COLO668 (cell line): Measurements from ENCODE around the gene TPM4.
"Not testable (repeated sequence)": the region's sequence is repeated elsewhere in the genome, so short reads cannot be mapped to it uniquely, and the experiment has no call there.

Experiments used
- DNase-seq: peaks from one replicate; lab custom pipeline; 2025; ENCODE audit not compliant: unreplicated experiment; lab: John Stamatoyannopoulos, UW

Gene TPM4

DNA sequence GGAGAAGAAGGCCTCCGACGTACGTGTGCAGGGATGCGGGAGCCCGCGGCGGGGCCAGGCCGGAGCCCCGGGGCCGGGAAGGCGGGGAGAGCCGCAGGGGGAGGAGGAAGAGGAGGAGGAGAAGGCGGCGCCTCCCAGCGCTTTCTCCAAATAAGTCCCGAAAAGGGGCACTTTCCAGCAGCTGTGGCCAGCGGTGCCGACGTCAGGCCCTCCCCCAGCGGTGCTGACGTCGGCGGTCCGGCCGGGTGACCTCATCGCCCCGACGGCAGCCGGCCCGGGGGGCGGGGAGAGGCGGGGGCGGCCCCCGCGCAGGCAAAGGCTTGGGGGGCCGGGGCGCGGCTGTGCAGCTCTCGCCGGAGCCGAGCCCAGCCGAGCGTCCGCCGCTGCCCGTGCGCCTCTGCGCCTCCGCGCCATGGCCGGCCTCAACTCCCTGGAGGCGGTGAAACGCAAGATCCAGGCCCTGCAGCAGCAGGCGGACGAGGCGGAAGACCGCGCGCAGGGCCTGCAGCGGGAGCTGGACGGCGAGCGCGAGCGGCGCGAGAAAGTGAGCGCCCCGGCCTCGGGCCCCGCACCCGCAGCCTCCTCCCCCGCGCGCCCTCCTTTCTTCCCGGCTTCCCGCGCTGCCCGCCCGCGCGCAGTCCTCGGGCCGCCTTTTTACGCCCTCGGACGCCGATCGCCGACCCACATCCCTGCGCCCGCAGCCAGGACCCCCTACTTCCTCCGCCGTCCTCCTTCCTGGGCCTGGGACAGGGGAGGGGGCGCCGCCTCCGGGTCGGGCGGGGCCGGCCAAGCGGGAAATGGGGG, at the start of gene TPM4:
TPM4 (plus strand) TSS at position 342 of the 804 bp plus-strand sequence; CDS start at position 413, 71 bp downstream.
- DNase-seq = peak; percentile 53

DNA sequence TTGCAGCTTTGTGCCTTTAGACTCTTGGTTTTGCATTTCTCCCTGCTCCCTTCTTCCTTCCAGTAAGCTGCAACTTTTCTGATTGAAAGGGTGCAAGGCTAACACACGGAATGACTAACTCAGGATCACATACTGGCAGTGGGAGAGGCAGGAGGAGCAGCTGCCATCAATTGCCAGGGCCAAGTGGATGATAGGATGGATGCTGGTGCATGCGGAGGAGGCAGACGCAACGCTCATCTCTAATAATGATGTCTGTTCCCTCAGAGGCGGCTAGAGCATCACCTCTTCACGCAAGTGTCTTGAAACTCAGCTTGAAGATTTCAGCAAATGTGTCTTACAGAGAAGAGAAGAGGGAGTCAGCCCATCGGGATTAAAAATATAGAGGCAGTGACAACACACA, 49.5 kb upstream of the TPM4 start:
- DNase-seq = no peak

DNA sequence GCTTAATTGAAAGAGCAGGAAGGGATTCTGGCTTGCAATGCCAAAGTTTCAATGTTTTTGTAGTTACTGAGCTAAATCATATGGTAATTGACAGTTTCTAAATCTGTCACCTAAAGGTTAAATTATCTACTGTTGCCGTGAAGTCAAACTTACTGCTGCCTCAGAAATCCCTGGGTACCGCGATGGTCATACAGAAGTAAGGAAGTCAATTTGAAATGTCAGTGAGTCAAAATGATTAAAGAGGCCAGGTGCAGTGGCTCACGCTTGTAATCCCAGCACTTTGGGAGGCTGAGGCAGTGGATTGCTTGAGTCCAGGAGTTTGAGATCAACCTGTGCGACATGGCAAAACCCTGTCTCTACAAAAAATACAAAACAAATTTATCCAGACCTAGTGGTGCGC, 48.8 kb upstream of the TPM4 start:
- no peak for DNase-seq

DNA sequence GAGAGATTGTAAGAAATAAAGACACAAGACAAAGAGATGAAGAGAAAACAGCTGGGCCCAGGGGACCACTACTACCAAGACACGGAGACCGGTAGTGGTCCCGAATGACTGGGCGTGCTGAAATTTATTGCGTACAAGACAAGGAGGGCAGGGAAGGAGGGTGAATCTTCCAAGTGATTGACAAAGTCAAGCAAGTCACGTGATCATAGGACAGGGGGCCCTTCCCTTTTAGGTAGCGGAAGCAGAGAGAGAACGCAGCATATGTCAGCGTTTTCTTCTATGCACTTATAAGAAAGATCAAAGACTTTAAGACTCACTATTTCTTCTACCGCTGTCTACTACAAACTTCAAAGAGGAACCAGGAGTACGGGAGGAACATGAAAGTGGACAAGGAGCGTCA, 46.1 kb upstream of the TPM4 start:
- not testable (repeated sequence) for DNase-seq

DNA sequence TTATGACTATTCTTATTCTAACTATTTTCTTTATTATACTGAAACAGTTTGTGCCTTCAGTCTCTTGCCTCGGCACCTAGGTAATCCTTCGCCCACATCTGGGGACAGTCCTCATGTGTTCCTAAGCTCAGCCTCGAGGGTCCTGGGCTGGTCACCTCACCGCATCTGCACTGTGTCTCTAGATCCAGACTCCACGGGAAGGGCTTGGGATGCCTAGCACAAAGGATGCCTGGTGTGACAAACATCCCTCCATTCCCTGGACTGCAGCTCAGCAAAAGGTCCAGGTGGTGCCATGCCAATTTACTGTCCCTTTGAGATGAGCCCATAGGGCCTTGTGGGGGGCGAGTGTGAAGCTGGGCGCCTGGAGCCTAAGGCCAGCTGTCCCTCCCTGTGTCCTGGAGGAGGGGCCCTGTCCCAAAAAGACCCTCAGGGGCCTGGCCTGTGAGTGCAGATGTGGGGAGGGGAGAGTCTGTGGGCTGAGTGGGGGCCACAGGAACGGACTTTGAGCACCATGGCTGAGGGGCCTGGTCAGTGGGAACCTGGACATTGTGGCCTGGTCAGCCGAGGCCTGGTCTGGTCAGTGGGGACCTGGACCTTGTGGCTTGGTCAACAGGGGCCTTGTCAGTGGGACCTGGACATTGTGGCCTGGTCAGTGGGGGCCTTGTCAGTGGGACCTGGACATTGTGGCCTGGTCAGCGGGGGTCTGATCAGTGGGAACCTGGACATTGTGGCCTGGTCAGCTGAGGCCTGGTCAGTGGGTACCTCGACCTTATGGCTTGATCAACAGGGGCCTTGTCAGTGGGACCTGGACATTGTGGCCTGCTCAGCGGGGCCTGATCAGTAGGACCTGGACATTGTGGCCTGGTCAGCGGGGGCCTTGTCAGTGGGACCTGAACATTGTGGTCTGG, 45.1 kb upstream of the TPM4 start:
- DNase-seq = no peak

DNA sequence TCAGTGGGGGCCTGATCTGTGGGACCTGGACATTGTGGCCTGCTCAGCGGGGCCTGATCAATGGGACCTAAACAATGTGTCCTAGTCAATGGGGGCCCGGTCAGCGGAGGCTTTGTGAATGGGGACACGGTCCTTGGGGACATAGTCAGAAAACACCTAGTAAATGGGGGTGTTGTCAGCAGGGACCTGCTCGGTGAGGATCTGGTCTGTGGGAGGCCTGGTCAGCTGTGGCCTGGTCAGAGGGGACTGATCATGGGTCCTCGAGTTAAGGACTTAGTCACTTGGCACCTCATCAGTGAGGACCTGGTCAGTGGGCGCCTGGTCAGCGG, 44.5 kb upstream of the TPM4 start:
- no peak for DNase-seq

DNA sequence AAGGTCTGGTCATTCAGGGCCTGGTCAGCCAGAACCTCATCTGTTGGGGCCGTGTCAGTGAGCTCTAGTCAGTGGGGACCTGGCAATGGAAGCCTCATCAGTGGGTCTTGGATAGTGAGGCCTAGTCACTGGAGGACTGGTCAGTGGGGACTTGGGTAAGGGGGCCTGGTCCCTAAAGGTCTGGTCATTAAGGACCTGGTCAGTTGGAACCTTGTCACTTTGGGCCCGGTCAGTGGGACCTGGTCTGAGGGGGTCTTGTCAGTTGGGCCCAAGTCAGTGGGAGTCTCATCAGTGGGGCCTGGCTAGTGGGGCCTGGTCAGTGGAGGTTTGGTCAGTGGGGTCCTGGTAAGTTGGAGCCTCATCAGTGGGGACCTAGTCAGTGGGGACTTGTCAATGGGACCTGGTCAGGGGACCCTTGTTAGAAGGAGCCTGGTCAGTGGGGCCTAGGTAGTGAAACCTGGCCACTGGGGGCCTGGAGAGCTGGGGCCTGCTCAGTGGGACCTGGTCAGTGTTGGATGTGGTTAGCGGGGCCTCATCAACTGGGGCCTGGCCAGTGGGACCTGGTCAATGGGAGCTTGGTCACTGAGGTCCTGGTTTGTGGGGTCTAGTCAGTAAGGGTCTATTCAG, 43.7 kb upstream of the TPM4 start:
- DNase-seq = no peak

DNA sequence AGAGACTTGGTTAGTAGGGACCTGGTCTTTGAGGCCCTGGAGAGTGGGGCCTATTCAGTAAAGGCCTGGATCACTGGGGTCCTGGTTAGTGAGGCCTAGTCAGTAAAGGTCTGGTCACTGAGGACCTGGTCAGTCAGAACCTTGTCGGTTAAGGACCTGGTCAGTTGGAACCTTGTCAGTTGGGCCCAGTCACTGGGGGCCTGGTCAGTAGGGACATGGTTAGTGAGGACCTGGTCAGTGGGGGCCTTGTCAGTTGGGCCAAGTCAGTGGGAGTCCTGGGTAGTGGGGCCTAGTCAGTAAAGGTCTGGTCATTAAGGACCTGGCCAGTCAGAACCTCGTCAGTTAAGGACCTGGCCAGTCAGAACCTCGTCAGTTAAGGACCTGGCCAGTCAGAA, 43.2 kb upstream of the TPM4 start:
- no peak for DNase-seq

DNA sequence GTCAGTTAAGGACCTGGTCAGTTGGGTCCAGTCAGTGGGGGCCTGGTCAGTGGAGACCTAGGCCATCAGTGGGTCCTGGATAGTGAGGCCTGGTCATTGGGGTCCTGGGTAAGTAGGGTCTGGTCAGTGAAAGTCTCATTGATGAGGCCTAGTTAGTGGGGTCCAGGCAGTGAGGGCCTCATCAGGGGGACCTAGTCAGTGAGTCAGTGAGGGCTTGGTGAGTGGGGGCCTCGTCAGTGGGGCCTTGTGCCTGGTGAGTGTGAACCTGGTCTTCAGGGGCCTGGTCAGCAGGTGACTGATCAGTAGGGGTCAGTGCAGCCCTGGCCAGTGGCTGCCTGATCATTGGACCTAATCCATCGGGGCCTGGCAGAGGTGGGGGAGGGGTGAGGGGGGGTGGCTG, 42.6 kb upstream of the TPM4 start:
- DNase-seq = no peak

DNA sequence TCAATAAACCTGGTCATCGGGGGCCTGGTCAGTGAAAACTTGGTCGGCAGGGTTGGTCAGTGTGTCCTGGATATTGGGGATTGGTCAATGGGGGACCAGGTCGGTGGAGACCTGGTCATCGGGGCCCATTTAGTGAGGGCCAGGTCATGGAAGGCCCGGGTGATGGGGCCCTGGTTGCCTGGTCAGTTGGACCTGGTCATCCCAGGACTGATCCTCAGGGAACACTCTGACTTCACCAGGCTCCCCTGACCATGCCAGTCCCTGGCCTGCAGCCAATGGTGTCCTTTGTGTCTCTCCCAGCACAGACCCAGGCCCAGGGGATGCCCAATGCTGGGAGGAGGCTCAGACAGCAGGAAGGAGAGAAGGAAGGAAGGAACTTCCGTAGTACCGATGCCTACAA, 42.1 kb upstream of the TPM4 start:
- DNase-seq = no peak

DNA sequence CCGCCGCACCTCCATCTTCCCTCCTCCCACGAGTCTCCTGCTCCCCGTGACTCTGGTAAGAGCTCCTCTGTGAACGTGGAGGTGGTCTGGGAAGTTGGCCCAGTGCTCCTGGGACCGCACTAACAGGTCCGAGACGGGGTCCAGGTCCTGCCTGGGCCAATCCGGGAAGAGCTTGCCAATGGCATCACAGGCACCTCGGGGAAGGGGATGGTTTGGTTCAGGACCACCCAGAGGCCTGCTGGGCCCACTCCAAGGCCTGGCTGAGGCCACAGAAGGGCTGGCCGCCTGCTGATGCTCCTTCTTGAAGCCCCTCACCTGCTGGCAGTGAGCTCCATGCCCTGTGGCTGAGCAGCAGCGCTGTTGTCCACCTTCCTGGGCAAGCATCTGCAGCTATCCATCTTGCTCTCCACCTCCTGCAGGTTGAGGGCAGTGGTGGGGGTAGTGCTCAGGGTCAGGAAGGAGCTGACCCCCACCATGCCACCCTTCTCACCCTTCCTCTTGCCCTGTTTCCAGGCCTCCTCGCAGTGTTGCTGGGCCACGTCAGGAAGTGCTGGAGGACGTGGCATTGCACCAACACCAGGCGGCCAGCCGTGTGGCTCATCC, 41.2 kb upstream of the TPM4 start:
- DNase-seq = no peak

DNA sequence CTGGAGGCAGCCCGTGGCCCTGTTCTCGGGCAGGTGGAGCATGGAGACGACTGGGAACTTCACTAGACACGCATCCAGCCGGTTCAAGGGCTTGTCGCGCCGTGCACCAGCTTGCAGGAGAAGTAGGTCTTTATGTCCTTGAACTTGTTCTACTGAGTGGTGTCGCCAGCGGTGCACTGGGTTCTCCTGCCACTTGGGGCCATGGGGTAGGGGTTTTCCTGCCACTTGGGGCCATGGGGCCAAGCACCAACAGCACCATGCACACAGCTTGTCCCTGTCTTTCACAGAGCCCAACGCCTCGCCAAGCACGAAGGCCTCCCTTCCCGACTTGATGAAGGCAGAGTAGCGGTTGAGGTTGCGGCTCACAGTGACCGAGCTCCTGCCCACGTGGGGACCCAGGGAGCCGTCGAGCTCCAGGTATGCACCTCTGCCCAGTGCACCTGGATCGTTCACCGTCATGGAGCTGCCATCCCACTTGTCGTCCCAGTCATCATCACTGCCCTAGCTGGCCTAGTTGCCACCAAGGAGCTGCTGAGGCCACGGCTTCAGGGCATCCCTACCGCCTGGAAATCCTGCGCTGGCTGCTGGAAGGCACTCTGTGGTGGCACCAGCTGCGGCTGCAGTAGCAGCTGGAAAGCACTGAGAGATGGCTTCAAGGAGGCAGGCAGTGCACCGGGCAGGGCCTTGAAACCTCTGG, 40.5 kb upstream of the TPM4 start:
- DNase-seq = no peak

DNA sequence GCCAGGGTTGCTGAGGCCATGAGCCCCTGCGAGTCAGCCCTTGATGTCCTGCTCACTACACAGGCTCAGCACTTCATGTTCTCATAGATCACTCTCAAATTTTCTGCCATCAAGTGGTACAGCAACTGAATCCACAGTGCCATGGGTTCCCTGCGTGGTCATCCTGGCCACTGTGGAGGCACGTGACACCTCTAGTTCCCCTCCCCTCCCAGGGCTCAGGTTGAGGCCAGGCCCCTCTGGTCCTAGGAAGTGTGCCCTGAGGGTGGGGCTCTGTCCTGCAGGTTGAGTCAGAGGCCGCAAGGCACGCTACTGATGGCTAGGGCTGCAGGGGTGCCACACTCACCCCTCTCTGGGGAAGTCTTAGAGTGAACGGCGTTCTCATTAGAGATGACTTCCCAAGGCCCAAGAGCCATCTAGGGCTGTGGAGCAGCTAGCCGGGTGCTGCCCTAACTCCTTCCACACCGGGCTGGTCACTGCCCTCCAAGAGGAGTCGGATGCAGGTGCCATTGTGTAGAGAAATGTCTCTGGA, 39.8 kb upstream of the TPM4 start:
- no peak for DNase-seq

DNA sequence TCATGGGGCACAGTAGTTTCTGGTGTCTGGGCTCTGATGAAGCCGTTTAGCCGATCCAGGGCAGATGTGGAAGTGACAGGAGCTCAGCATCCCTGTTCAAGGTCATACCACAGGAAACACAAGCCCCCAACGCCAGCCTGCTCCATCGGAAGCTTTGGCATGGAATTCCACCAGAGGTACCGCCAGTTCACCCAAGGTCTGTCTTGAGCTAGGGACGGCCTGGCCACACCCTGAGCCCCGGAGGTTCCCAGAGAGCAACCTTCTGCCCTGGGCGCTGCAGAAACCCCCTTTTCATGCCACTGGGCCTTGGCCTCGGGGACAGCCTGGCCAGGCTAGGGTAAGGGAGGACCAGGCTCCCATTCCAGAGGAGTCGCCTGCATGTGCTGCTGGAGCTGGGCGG, 39.4 kb upstream of the TPM4 start:
- no peak for DNase-seq

DNA sequence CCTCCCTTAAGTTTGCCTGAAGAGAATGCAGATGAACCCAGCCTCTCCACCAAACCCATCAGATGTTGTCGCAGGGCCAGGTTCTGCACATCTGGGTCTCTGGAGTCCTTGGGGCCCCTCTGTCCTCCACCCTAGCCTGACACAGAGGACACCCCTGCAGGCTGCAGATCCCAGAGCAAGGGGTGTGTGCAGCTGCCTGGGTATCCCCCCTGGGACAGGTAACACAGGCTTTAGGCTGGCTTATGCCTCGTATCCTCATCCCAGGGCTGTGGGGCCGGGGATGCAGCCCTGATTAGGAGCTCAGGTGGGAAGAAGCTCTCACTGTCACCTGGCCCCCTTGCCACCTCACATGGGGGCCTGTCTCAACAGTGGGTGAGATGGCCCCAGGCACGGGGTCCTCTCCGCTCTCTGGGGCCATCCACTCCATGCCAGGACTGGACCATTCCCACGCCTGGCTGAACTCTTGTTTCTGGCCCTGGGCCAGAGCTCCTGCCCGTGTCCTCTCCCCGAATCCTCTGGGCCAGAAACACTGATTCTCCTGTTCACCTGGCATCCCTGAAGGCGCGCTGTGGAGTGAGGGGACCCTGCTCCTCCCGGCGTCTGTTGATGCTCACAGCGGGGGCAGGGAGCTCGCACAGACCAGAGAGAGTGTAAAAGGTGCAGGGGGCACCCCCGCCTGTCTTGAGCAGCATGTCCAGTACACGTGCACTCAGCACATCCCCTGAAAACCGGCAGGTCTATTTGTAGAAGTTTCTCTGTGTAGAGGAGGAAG, 38.7 kb upstream of the TPM4 start:
- no peak for DNase-seq

DNA sequence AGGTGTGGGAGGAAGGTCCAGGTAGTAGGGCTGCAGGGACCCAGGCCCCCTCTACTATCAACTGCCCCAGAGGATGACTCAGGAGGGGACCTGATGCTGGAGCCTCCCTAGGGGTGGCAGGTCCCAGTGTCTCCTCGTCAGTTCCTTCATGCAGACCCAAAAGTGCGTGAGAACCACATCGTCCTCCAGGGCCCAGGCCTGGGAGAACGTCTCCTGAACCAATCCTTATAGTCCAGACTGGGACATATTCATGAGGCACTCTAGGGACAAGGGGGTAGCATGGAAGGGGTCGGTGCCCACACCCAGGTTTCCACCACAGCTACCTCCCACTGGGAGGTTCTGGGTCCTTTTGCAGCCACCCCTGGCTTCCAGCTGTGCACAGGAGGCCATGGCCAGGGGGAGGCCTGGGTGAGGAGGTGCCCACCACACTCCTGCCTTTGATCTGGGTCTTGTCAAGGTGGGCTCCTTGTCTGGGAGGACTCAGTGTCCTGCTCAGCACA, 38.0 kb upstream of the TPM4 start:
- DNase-seq = no peak

DNA sequence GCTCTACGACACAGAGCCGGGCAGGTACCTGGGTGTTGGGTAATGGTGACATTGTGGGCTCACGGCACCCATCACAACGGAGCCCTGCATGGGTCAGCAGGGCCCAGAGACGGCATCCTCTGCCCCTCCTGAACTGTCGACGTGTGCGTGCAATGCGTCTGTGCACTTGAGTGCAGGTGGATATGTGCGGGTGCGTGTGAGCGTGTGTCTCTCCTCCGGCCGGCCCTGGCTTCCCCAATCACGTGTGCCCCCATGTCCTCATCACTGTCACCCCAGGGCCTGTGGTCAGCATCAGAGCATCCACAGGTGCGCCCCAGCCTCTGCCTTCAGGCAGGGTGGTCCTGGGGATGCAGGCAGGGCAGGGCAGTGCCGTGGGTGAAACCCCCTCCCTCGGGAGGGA, 37.2 kb upstream of the TPM4 start:
- no peak for DNase-seq

DNA sequence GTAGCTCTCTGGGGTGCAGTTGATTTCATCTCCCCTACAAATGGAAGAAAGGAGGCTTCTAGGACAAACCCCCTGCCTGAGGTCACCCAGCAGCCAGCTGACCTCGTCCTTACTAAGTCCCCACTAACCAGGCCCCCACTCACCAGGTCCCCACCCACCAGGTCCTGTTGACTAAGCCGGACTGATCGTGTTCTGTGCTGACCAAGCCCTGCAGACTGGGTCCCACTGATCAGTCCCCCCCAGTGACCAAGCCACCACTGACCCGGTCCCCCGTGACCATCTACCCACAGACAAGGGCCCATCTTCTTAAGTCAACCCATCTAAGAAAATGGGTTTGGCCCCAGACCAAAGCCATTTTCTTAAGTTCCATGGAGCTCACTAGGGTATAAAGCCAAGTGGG, 36.8 kb upstream of the TPM4 start:
- DNase-seq = no peak

DNA sequence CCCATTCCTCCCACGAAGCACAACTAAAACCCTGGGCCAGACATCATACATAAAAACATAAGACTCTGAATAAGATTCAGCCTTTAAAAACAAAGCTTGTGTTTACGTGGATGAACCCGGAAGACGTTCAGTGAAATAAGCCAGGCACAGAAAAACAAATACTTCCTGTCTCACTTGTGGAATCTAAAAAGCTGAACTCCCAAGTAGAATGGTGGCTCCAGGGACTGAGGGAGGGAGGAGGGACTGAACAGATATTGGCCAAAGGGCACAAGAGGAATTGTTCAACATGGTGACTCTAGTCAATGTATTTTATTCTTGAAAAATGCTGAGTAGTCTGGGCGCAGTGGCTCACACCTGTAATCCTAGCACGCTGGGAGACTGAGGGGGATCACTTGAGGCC, 35.7 kb upstream of the TPM4 start:
- DNase-seq = no peak
